GM18858 (cell line): ENCODE data around the gene RAP1B.

Experiments
- ATAC-seq: cut with Tn5 transposase; IDR thresholded peaks from one replicate; pipeline ENCODE4 v1.9.1; 2021; ENCODE audit not compliant: unreplicated experiment

Gene RAP1B

DNA sequence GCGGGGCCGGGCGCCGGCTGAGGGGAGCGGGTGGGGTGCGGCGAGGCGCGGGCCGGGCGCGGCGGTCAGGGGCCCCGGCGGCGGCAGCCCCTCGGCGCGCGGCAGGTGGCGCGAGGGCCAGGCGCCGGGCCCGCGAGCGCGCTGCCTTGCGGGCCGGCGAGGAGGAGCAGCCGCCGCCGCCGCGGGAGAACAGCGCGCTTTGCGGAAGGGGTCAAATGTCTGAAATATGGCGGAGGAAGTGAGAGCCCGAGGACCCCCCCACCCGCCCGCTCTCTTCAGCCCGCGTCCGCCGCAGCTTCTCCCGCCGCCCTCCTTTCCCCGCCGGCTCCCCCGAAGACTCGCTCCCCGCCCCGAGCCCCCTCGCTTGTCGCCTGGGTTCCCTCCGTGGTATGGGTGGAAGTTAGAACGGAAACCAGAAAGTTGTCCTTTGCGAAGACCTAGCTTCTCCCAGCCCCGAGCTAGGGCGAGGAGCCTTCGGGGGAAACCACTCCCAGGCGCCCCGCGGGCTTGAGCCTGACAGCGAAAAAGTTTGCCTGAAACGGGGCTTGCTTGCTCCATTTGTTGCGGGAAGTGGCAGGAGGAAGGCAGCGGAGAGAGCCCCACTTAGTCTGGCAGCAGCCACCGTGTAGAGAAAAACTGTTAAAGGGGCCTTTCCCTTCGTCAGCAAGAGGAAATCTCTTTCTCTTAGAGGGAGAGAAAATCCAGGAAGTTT is 551 bp downstream of the RAP1B start:
- ATAC-seq = no peak

DNA sequence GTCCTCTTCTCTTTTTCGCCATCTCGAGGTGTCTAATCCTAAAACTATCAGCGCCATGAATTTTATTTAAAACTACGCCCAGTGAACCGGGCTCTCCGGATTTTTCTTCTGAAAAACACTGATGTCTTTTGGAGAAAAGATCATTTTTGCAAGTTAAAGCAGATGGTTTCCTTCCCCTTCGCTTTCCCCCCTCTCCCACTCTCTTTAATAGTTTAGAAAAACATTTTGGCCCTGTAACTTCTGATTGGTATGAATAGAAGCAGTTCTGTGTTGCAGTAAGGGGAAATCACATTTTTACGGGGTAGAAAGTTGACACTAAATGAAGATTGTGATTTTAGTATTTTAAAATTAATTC is 1.1 kb downstream of the RAP1B start:
- no peak for ATAC-seq

DNA sequence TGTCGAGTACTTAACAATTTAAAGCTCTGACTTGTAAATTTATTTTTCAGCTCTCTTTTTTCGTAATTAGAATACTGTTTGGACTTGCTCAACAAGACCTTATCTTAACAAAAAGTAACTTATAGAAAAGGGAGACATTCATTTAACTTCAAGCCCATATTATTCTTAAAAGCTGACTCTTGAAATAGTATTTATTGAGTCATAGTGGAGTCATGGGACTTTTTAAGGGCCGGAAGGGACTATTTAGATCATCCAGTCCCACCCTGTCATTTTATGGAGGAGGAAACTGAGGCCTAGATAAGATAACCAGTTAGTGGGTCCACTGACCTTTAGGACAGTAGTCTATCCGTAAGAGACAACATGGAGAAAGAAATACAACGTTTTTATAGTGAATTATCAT is 1.5 kb downstream of the RAP1B start:
- ATAC-seq = no peak

- no peak for ATAC-seq
These were observed 2.0 kb downstream of the RAP1B start for GRCh38 chr12:68612697-68613096.

DNA sequence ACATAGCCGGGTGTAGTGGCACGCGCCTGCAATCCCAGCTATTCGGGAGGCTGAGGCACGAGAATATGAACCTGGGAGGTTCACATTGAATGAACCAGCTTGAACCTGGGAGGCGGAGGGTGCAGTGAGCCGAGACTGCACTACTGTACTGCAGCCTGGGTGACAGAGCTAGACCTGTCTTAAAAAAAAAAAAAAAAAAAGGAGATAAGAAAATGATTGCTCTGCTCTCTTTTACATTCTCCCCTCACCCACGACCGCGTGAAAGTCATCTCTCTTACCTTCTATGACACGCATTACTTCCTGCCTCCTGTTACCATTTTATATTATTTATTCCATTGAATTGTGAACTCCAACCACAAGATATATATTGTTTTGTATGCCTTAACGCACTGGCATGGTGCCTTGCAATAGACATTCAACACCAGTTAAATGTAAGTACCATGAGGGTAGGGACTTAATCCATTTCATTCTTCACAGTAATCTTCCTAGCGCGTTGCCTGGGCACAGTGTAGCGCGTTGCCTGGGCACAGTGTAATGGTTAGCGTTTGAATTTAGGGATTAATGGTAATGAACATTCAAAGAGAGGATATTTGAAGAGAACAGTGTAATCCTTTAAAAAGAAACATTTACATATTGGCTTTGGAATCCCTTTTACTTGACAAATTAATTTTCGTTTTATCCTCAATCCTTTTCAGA is 2.7 kb downstream of the RAP1B start:
- no peak for ATAC-seq

DNA sequence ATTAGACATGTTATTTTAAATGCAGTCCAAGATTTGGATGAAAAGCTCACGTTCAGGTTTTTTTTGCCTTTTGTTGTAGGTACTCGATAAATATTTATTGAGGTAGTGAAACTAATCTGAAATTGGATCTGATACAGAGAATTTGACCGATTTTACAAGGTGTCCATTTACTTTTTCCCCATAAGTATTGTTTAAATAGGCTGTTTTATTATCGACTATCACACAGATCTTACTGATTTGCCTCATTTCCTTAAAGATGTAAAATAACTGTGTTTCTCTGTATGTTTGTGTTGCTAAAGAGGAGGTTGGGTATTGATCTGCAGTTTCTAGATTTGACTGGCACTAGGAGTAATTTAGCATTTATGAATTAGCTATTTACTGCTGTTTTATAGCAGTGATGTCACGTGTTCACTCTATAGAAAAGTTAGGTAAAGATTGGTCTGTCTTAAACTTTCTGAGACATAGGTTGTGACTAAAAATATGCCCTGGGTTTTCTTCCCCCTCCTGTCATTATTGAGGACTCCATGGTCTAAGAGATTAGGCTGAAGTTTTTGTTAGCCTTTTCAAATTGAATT is 3.5 kb downstream of the RAP1B start:
- ATAC-seq = no peak

DNA sequence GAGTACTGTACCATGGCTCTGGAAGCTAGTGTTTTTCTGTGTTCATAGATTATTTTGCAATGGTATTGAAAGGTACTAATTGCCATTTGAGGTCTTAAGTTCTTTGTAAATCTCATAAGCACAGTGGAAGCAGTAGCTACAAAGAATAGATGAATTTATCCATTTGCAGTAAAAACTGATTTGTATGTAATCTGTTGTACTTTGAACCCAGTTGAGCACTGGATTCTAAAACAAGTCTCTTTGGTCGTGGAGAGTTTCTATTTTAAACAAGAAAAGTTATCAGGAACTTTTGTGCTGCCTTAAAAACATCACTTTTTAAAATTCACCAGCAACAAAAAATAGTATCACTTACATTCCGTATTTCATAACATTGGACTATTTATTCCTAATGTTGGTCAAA is 4.1 kb downstream of the RAP1B start:
- no peak for ATAC-seq

DNA sequence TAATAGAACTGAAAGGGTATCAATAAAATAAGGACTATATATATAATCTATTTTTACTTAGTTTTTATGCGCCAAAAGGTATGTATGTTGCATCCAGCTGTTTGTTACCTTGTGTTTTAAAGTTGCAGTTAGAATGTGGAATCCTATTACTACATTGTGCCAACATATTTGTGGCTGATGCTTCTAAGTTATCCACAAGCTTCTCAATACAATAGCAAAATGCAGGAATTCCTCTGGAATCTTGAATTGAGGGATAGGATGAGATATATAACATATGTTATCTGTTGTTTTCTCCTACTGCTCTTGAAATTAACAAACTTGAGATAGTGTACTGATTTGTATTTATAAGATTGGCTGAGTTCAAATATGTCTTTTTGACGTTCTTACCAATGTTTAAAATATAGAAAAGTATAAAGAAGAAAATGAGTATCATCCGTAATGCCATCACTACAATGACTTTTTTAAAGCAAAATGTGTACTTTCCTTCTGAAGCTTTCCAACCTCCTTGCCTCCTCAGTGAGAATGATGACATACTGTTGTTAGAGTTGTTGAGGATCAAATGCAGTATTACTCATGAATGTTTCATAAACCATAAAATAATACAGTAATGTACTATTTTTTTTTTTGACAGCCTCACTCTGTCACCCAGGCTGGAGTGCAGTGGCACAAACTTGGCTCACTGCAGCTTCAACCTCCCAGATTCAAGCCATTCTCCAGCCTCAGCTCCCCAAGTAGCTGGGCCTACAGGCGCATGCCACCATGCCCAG is 6.6 kb downstream of the RAP1B start:
- no peak for ATAC-seq

DNA sequence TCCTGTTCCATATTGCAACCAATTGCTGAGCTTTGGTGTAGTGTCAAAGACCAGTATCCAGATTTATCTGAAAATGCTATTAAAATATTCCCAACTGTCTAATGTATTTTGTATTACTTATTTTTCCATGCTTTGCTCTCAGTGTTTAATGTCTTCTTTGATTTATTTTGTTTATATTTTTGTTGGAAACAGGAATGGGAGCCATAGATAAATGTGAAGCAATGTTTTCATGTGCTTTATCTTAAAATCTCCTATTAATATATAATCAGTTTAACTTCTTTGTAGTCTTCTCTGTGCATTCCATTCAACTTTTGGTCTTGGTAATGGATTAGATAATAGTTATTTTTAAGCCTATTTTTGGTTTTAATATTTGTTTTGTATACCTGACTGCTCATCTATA is 8.8 kb downstream of the RAP1B start:
- no peak for ATAC-seq

- ATAC-seq = no peak
These were observed 10.1 kb downstream of the RAP1B start for GRCh38 chr12:68620519-68621471.

DNA sequence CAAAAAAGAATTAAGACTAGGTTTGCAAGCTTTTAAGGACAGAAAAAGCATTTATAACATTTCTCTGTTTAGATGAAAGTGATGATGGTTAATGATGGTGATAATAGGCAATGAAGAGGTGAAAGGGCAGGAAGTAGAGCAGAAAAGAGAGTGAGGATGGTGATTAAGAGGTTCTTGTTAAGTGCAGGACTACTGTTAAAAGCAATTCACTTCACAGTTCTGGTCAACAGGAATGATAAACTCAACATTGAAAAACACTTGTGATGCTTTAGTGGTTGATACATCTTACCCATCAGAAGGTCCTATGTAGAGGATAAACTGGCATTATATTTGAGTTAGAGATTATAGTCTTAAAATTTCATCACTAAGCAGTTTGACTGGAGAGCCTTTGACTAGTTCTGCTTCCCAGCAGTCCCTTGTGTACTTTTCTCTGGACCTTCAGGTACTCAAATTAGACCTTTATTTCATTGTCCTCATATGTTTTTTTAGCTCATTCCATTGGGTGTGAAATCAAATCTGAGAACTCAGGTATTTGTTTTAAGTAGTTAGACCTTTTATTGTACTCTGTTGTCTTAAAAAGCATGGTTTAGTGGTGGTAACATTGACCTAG is 10.9 kb downstream of the RAP1B start:
- ATAC-seq = no peak

DNA sequence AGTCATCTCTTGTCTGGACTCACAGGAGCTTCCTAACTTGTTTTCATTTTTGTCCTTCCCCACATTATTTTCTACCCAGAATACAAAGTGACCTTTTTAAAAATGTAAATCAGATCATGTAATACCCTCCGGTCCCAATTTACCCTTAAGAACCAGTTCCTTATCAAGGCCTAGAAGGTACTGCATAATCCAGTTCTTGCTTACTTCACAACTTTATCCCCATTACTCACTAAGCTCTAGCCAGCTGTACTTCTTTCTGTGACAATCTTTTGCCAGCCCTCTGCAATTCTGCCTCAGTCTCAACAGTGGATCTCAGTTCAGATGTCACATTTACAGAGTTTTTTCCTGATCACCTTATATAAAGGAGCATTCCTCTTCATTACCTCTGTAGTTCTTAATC is 11.6 kb downstream of the RAP1B start:
- no peak for ATAC-seq

- ATAC-seq = no peak
These were observed 12.4 kb downstream of the RAP1B start for GRCh38 chr12:68623059-68623458.

DNA sequence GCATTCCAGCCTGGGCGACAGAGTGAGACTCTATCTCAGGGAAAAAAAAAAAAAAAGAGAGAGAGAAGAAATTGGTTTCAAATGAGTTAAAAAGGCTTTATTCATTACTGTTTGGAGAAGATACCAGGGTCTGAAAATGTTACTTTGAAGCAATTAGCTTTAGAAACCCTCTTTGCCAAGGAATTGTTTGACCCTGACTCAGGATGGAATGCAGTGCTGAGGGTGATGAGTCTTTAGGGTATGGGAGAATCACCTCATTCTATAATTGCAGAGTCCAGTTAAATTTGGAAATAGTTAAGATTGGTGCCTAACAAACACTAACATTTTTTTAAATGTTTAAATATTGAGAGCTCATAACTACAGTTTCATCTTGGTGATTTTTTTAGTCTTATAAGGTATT is 13.3 kb downstream of the RAP1B start:
- no peak for ATAC-seq

DNA sequence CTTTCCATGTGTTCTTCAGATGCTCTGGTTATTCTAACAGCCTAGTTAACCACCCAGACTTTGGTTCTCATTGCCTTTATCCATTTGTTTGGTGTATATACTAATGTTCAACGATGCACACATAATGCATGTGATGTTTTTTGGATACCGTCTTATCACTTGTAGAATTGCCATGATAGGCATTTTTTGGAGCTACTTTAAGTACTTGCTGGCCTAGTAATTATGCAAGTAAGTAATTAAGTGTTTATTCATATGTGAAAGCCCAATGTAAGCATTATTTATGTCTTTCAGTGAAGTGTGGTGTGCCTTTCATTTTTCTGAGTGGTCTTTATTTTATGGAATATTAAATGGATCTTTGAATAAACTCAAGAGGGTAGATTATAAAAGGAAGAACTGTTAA is 14.2 kb downstream of the RAP1B start:
- no peak for ATAC-seq

DNA sequence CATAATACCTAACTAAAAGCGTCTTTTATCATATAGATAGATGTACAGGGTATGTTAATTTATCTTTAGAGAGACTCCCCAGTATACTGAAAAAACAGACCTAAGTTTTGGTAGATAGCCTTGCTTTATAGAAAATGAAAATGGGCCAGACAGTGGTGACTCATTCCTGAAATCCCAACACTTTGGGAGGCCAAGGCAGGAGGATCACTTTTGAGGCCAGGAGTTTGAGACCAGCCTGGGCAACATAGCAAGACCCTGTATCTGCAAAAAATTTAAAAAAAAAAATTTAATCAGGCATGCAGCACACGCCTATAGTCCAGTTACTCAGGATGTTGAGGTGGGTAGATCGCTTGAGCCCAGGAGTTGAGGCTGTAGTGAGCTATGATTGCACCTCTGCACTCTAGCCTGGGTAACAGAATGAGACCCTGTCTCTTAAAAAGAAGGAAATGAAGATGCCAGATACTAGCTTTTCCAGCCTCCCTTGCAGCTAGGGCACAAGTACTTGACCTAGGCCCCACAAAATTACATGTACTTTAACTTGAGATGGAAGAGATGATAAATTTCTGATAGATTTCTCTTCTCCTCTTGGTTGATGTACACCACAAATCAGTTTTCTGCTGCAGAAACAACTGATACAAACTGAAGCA is 17.1 kb downstream of the RAP1B start:
- no peak for ATAC-seq

- ATAC-seq = no peak
These were observed 18.0 kb downstream of the RAP1B start for GRCh38 chr12:68628698-68629097.

GRCh38 chr12:68630050-68630449 is 19.4 kb downstream of the RAP1B start:
- no peak for ATAC-seq

- ATAC-seq = no peak
These were observed 19.9 kb downstream of the RAP1B start for GRCh38 chr12:68630598-68630997.

- no peak for ATAC-seq
These were observed 20.5 kb downstream of the RAP1B start for GRCh38 chr12:68631227-68631626.
